Stimulated activated naive CD4-positive, alpha-beta T cell (primary cell): Measurements from ENCODE around the gene KDM5A.
"Not testable (repeated sequence)": the region's sequence is repeated elsewhere in the genome, so short reads cannot be mapped to it uniquely, and the experiment has no call there.

Experiments
- DNase-seq, 6 experiments: peaks; one replicate each; lab custom pipeline; 2025; lab: John Stamatoyannopoulos, UW

KDM5A gene

DNA sequence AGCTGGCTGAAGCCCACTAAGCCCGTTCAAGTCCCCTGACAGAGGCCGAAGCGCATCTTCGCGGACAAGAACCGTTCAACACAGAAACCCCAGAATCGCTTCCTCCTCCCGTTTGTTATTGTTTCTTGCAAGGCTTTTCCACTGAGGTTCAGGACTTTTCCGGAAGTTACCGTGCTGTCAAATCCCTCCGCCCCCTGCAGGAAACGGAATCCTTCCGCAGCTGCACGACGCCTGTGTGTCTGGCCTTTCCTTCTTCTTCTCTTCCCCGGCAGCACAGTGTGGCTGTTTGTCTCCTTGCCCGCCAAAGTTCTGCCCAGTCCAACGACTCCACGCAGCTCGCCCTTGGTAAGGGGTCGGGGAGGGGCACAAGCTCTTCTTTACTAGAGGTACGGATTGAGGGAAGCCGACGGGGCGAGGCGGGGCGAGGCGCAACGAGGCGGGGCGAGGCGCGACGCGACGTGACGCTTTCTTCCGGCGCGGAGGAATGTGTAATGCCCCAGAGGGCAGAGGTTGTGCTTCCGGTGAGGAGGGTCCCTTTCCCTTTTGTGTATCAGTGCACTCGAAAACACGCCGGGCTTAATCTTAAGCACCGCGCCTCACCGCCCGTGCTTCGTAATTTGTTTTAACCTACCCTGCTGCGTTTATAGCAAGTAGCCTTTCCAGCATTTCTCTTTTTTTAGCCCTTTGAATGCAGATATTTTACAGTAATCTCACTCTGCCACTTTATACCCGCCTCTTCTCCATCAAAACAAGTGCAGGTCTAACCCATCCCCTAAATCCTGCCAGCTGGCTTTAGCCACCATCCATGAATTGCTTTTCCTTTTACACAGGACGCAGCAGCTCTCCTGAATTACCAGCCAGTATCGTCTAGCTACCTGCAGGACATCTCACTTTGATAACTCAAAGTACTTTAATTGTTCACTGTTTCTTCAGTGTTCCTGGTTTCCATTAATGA, at the start of gene KDM5A:
KDM5A (minus strand) TSS at position 179 of the 955 bp plus-strand sequence. CDS start 229 bp downstream, outside the sequence.
- no peak for DNase-seq

DNA sequence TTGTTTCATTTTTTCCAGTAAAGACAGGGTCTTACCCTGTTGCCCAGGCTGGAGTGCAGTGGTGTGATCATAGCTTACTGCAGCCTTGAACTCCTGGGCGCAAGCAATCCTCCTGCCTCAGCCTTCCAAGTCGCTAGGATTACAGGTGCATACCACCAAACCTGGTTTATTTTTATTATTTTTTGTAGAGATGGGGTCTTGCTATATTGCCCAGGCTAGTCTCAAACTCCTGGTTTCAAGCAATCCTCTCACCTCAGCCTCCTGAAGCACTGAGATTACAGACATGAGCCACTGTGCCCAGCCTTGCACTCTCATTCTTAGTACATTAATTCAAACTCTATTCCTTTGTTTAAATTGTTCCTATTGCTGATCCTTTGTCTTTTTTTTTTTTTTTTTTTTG, 46.6 kb upstream of the KDM5A start:
- not testable (repeated sequence) for DNase-seq

DNA sequence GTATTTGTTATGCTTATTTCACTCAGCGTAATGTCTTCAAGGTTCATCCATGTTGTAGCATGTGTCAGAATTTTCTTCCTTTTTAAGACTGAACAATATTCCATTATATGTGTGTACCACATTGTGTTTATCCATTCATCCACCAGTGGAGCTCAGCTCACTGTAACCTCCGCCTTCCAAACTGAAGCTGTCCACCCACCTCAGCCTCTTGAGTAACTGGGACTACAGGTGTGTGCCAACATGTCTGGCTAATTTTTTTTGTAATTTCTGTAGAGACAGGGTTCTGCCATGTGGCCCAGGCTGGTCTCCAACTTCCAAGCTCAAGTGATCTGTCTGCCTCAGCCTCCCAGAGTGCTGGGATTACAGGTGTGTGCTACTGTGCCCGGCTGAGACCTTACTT, 33.4 kb upstream of the KDM5A start:
- DNase-seq, result no peak

DNA sequence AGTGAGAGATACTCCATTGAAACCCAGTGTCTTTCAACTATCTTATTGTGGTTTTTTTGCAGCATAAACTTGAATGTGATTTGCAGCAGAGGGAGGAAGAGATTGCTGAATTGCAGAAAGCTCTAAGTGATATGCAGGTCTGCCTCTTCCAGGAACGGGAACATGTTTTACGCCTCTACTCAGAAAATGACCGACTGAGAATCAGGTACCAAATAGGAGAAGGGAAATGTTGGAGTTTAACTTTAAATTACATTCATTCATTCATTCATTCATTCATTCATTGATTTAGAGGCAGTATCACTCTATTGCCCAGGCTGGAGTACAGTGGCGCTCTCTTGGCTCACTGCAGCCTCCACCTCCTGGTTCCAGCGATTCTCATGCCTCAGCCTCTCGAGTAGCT, 29.3 kb upstream of the KDM5A start:
- DNase-seq, result no peak

DNA sequence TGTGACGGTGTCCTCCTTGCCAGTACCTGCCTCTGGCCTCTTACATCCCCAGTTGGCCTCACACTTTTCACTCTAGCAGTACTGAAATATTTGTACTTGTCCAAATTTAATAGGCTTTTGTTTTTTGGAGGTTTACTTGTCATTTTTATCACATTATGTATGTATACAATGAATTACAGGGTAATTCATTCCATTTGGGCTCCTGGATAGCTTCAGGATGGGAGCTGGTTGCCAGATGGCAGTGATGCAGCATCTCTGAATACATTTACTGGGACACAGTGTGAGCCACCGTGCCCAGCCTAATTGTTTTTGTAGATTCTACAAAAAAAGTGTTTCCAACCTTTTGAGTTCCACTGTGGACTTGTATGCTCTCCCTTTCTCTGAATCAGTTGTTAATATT, 25.7 kb upstream of the KDM5A start:
- no peak for DNase-seq

DNA sequence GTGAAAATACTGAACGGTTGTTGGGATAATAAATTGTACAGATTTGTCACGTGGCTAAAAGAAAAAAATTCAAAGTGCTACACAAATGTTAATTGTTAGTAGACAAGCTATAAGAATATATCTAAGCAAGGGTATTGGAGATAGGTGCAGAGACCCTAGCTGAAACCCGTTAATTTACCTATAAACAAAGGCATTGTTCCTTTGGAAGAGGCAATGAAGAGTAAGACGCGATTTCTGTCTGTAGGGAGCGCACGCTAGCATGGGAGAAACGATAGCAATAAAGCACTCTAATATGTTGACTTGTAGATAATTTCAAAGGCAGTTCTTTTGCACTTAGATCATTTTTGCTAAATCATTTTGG, 12.9 kb upstream of the KDM5A start:
- no peak for DNase-seq

DNA sequence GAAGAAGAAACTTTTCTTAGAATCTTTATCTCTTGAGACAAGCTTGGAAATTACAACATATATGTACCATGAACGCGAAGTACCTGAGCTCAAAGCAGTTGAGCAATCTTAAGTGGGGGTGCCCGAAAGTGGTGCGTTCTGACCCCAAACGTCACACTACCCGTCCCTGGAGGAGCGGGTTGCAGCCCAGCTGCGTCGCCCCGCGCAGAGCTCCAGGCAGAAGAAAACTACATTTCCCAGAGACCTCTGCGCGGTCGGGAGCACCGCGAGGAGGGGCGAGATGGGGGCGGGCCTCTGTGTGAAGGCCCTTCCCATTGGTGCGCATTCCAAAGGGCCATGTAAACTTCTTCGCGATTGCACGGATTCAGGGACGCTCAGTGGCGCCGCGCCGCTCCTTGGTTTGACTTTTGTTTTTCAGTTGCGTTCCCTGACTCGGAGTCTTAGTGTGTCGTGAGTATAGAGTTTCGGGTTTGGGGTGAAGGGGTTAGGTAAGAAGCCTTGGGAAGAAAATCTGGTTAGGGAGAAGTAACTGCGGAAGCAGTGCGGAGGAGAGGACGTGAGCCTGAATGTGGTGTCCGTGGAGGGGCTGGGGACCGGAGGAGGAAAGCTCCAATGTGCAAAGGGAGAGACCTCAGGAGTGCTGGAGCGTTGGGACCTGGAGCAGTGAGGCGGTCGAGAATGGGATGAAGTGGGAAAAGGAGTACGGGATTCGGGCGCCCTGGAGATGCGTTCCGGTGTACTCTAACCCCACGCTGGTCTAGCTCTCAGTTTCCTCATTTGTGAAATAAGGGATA, 12.3 kb upstream of the KDM5A start, which contains the start of gene CCDC77:
CCDC77 (plus strand) TSS at position 410 of the 794 bp plus-strand sequence. CDS start 7,740 bp downstream, outside the sequence.
- no peak for DNase-seq

DNA sequence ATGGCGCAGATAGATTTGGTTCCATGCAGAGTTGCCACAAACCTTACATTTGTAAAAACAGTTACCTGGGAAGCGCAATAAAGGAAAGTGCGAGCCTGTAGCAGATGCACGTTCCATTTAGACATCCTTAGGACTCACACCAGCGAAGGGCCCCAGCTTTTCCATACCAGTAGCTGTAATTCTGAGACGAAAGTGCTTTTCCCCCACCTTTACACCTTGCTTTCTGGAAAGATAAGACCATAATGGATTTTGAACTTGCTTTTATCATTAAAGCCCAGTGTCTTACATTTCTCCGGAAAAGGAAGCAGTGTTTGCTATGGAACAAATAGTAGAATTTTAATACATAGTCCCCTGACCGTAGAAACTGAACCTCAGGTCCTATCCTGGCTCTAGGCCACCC, 11.7 kb upstream of the KDM5A start:
- DNase-seq, result no peak

DNA sequence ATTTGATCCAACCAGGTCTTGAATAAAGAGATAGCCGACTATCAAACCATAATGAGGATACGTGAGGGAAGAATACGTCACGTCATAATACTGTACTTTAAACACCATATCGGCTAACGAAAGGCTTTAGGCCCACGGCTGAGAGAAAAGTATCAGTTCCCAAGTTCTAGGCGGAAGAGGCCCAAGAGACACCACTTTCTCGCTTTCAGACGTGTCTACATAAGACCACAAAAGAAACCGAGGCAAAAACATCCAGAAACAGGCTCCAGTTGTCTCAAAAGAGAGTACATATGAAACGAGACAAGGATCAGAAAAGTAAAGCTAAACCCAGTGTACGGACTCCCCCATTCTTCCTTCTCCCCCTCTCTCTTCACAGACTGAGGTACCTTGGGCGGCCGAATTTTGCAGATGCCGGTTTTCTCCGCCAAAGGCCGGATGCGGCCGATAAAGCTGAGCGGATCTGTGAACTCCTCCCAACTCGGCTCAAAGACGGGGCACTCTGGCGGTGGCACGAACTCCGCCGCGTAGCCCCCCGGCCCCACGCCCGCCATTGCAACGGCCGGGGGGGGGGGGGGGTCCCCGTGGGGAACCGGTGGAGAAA, 479 bp downstream of the KDM5A start:
- DNase-seq, result no peak

DNA sequence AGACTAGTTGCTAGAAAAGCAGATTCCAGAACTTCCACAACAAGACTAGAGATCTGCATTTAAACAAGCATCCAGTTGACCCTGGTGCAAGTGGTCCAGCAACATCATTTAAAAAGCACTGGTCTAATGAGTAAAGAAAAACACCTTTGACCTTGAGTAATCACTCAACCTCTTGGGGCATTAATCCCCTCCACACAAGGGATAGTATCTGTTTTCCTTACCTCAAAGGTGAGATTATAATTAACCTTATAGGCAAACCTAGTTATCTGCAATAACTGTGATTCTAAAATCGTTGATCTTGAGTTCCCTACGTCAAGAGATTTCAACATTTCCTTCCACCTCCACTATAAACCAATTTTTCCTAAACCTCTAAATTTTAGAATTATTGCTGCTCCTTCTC, 1.1 kb downstream of the KDM5A start:
- no peak for DNase-seq

DNA sequence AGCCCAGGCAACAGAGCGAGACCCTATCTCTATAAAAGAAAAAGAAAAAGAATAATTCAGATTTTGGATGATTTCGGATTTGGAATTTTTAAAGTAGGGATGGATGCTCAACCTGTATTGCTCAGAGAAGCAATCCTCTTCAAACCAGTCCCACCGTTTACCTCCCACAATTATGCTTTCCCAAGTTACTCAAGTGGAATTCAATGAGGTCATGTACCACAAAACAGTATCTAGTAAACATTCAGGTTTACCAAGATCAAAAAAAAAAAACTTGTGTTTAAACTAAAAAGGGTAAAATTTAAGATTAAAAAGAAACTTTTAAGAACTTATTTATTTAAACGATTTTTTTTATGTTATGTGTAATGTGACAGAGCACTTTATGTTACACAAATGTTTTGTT, 2.5 kb downstream of the KDM5A start:
- no peak for DNase-seq

DNA sequence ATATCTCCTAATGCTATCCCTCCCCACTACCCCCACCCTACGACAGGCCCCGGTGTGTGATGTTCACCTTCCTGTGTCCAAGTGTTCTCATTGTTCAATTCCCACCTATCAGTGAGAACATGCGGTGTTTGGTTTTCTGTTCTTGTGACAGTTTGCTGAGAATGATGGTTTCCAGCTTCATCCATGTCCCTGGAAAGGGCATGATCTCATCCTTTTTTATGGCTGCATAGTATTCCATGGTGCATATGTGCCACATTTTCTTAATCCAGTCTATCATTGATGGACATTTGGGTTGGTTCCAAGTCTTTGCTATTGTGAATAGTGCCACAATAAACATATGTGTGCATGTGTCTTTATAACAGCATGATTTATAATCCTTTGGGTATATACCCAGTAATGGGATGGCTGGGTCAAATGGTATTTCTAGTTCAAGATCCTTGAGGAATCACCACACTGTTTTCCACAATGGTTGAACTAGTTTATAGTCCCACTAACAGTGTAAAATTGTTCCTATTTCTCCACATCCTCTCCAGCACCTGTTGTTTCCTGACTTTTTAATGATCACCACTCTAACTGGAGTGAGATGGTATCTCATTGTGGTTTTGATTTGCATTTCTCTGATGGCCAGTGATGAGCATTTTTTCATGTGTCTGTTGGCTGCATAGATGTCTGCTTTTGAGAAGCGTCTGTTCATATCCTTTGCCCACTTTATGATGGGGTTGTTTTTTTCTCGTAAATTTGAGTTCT, 18.2 kb downstream of the KDM5A start:
- DNase-seq, result not testable (repeated sequence)

DNA sequence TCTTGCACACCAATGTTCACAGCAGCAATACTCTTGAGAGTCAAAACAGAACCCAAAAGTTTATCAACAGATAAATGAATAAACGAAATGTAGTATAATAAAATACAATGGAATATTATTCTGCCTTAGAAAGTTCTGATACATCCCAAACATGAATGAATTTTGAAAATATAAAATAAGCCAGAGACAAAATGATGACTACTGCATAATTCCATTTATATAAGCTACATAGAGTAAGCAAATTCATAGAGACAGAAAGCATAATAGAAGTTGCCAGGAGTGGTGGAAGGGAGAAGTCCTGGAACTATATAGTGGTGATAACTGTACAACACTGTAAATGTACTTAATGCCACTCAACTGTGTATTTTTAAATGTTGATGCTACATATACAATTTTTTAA, 21.1 kb downstream of the KDM5A start:
- no peak for DNase-seq

DNA sequence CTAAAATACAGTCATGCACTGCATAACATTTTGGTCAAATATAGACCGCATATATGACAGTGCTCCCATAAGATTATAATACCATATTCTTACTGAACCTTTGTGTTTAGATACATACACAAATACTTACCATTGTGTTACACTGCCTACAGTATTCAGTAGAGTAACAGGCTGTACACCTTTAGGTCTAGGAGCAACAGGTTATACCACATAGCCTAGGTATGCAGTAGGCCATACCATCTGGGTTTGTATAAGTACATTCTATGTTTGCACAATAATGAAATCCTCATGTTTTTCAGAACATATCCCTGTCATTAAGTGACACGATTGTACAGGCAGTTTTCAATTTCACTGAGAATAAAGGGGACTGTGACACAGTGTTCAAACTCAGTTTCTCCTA, 22.3 kb downstream of the KDM5A start:
- no peak for DNase-seq

DNA sequence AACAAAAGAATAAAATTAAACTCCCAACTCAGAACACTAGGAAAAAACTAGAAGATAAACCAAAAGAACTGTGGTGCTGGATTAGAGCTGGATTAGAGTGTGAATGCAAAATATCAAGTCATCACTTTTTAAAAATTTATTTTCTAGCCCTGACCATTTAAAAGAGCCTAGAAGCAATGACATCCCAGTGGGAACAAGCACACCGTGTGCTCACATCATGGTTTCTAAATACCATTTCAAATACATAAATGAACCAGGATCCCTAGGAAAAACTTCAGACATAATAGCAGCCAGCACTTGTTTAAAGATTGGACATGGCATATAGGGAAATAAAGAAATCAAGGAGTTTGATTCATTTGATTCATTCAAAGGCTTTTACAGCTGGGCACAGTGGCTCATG, 30.0 kb downstream of the KDM5A start:
- DNase-seq, result no peak

DNA sequence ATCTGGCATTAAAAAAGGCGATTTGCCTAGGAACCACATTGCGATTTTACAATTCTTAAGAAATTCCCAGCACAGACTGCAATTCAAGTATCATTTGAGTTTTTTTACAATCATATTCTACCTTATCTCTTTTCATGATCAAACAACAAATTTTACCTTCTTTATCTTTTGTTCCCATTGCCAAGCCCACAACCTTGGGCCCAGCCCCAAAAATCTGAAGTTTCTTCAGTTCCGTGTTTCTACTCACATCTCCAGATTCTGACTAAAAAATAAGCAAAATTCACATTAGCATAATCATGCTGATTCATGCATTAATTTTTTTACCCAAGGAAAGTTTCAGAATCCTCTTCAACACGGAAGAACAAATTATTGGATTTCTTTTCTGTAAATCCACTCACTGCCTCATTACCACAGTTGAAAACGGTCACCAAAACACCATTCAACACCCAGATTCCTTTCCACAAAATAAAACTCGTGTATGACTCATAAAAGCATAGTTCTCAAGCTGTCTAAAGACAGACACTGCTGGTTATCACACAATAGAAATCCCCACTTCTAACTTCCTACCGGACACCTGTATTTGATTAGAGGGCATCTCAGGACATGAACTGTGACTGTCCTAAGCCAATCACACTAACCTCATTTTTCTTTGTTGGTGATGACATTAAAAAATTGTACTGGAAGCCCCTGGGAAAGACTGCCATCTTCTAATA, 32.7 kb downstream of the KDM5A start:
- no peak for DNase-seq

DNA sequence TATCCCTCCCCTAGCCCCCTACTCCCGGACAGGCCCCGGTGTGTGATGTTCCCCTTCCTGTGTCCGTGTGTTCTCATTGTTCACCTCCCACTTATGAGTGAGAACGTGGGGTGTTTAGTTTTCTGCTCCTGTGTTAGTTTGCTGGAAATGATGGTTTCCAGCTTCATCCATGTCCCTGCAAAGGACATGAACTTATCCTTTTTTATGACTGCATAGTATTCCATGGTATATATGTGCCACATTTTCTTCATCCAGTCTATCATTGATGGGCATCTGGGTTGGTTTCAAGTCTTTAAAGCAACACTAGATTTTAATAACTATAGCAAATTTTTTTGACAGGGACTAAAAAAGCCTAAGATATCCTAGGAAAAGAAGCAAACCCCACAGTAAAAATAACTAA, 37.9 kb downstream of the KDM5A start:
- not testable (repeated sequence) for DNase-seq

DNA sequence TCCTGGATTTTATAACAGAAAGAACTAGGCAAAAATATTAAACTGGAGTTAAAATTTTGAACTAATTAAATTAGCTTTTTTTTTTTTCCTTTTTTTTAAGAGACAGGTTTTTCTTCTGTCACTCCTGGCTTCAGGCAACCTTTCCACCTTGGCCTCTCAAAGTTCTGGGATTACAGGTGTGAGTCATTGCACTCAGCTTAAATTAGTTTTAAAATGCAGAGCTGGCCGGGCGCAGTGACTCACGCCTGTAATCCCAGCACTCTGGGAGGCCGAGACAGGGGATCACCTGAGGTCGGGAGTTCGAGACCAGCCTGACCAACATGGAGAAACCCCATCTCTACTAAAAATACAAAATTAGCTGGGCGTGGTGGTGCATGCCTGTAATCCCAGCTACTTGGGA, 39.5 kb downstream of the KDM5A start:
- DNase-seq, result not testable (repeated sequence)

DNA sequence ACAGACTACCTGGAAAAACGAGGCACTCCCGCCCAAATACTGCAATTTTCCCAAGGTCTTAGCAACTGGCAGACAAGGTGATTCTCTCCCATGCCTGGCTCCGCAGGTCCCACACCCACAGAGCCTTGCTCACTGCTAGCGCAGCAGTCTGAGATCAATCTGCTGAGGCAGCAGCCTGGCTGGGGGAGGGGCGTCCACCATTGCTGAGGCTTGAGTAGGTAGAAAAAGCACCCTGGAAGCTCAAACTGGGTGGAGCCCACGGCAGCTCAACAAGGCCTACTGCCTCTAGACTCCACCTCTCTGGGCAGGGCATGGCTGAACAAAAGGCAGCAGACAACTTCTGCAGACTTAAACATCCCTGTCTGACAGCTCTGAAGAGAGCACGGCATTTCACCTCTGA, 46.1 kb downstream of the KDM5A start:
- DNase-seq, result not testable (repeated sequence)

DNA sequence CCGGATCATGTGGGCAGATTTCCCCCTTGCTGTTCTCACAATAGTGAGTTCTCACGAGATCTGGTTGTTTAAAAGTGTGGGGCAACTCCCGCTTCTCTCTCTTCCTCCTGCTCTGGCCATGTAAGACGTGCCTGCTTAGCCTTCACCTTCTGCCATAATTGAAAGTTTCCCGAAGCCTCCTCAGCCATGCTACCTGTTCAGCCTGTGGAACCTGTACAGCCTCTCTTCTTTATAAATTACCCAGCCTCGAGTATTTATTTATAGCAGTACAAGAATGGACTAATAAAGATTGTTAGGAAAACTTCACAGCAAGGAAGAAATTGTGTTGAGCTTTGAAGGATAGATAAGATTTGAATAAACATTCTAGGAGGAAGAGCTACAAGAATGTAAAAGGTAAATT, 52.1 kb downstream of the KDM5A start:
- no peak for DNase-seq

DNA sequence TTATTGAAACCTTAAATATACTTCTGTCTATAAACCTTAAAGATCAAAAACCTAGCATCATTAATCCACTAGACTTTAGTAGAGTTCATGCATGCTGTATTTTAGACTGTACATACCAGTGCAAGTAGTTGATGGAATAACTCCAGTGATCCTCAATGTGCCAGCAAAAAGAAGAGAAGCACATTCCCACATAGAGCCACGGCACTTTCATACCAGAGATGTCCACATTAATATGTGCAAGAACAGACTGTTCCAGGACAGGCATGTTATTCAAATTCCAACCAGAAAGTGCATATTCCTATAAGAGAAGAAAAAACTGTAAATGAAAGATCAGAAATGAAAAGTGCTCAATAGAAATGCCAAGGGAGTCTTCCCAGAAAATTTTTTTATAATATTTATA, 55.0 kb downstream of the KDM5A start:
- no peak for DNase-seq
